Inferior parietal cortex (tissue), 1 donor: ENCODE measurements around the gene ADD1.

Experiments used
- DNase-seq: peaks from one replicate; pipeline ENCODE4 v3.0.0-alpha.2; 2016; ENCODE audit errors: extremely low spot score

The ADD1 gene

GRCh38 chr4:2843263-2843940 is at the start of gene ADD1:
Gene ADD1 (plus strand): TSS chr4:2843844. CDS start chr4:2875916, 32,072 bp downstream.
- DNase-seq = peak; percentile 94

- DNase-seq = no peak
These were observed 49.0 kb upstream of the ADD1 start for GRCh38 chr4:2794486-2795299.

- no peak for DNase-seq
These were observed 48.2 kb upstream of the ADD1 start for GRCh38 chr4:2795300-2795892.

- DNase-seq = no peak
These were observed 47.5 kb upstream of the ADD1 start for GRCh38 chr4:2795893-2796848.

- DNase-seq = no peak
These were observed 46.6 kb upstream of the ADD1 start for GRCh38 chr4:2796849-2797544.

- DNase-seq = no peak
These were observed 45.9 kb upstream of the ADD1 start for GRCh38 chr4:2797545-2798305.

- no peak for DNase-seq
These were observed 45.0 kb upstream of the ADD1 start for GRCh38 chr4:2798399-2799223.

- no peak for DNase-seq
These were observed 44.3 kb upstream of the ADD1 start for GRCh38 chr4:2799224-2799911.

- no peak for DNase-seq
These were observed 43.5 kb upstream of the ADD1 start for GRCh38 chr4:2799971-2800690.

- DNase-seq = peak; percentile 44
These were observed 42.7 kb upstream of the ADD1 start for GRCh38 chr4:2800691-2801596.

- no peak for DNase-seq
These were observed 40.8 kb upstream of the ADD1 start for GRCh38 chr4:2802618-2803531.

- no peak for DNase-seq
These were observed 39.8 kb upstream of the ADD1 start for GRCh38 chr4:2803624-2804448.

- no peak for DNase-seq
These were observed 39.1 kb upstream of the ADD1 start for GRCh38 chr4:2804449-2804972.

- DNase-seq = no peak
These were observed 38.6 kb upstream of the ADD1 start for GRCh38 chr4:2804973-2805501.
